C4-2B (cell line): ENCODE results near the gene APMAP.

Experiments
- H3K27ac ChIP-seq: fragments of 450-650 bp; 2 replicates; pipeline ENCODE4 v1.5.1; 2017
- CTCF ChIP-seq: fragments of 450-650 bp; conservative IDR thresholded peaks from 2 replicates; pipeline ENCODE4 v1.5.1; 2017; ENCODE audit warnings: mild to moderate bottlenecking
- ZFX ChIP-seq: fragments of 450-650 bp; IDR thresholded peaks from 2 replicates; pipeline ENCODE4 v1.6.1; 2017

APMAP gene

GRCh38 chr20:24977336-24977735 lies 15.2 kb downstream of the APMAP start:
- no peak overlapping the region for H3K27ac ChIP-seq
- no peak for TF ChIP-seq ZFX

DNA sequence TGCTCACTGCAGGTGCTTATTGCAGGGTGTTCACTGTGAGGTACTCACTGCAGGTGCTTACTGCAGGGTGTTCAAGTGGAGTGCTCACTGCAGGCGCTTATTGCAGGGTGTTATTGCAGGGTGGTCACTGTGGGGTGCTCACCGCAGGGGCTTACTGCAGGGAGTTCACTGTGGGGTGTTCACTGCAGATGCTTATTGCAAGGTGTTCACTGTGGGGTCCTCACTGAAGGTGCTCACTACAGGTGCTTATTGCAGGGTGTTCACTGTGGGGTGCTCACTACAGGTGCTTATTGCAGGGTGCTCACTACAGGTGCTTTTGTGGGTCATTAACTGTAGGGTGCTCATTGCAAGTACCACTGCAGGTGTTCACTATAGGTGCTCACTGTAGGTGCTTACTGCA lies 20.2 kb downstream of the APMAP start:
- H3K27ac ChIP-seq: no peak overlapping the region
- no peak for TF ChIP-seq CTCF
- TF ChIP-seq ZFX: no peak

DNA sequence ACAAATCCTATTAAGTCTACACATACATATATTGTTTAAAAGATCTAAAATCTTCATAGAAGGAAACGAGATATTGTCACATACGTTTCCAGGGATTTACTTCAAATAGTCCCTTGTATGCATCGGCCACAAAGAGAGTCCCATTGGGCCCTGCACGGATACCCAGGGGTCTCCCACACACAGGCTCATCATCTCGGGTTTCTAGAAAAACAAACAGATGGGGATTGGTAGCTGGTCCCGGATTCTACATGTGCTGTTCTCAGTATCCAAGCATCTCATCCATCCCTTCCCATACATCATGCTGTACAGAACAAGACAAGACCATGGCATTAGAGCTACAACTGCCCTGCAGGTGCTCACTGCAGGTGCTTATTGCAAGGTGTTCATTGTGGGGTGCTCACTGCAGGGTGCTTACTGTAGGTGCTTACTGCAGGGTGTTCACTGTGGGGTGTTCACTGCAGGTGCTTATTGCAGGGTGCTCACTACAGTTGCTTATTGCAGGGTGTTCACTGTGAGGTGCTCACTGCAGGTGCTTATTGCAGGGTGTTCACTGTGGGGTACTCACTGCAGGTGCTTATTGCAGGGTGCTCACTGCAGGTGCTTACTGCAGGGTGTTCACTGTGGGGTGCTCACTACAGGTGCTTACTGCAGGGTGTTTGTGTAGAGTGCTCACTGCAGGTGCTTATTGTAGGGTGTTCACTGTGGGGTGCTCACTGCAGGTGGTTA lies 21.0 kb downstream of the APMAP start:
- no peak overlapping the region for H3K27ac ChIP-seq
- TF ChIP-seq CTCF (no peak), ZFX (no peak)

- H3K27ac ChIP-seq: no peak overlapping the region
These were observed 21.8 kb downstream of the APMAP start for GRCh38 chr20:24970754-24971153.

GRCh38 chr20:24970030-24970553 lies 22.5 kb downstream of the APMAP start:
- no peak overlapping the region for H3K27ac ChIP-seq
- no peak for TF ChIP-seq CTCF
- TF ChIP-seq ZFX: no peak

More at GRCh38 chr20:24970754-24971153, 21.8 kb downstream of the APMAP start:
- no peak for TF ChIP-seq CTCF
- TF ChIP-seq ZFX: no peak

- TF ChIP-seq CTCF: no peak
- TF ChIP-seq ZFX: no peak
- H3K27ac ChIP-seq: no peak overlapping the region
These were observed 23.1 kb downstream of the APMAP start for GRCh38 chr20:24969186-24970029.

- no peak overlapping the region for H3K27ac ChIP-seq
- TF ChIP-seq ZFX: no peak
- TF ChIP-seq CTCF: no peak
These were observed 24.2 kb downstream of the APMAP start for GRCh38 chr20:24968278-24968800.
